Measurements from ENCODE around the gene TTL. TPM values are rescaled to one million over a fixed set of nuclear protein-coding genes. Genes with fewer than 3 reads are reported as not detected.

The TTL gene
- total RNA-seq, 1 experiment from 2014 or later, result 58.9 TPM

GRCh38 chr2:112465382-112465781, 16.6 kb upstream of the TTL start:
- Histone ChIP-seq H3K14ac (ENCODE audit: insufficient read depth, low read length) (no peak overlapping the region), H3K23me2 (ENCODE audit: insufficient read length, low read depth, low read length, poor library complexity, severe bottlenecking) (no peaks in the 10 kb centered on the region), H3K4me1 (ENCODE audit: insufficient read depth, low read length) (no peaks in the 10 kb centered on the region), H4K8ac (replicated peaks; ENCODE audit: insufficient read length, low read depth, low read length) (no peak overlapping the region), H2BK20ac (ENCODE audit: low read depth, low read length, poor library complexity, severe bottlenecking) (no peak overlapping the region), H2BK120ac (ENCODE audit: low read depth, low read length, poor library complexity, severe bottlenecking) (no peak overlapping the region), H3K27me3 (ENCODE audit: insufficient read depth, low read length) (no peaks in the 10 kb centered on the region), H3K18ac (ENCODE audit: insufficient read length, low read depth, low read length) (no peak overlapping the region), H3K9ac (ENCODE audit: extremely low read depth, insufficient read length, low read length) (no peak overlapping the region), H4K91ac (ENCODE audit: insufficient read length, low read depth, low read length) (no peak overlapping the region), H3K4me2 (ENCODE audit: insufficient read depth, insufficient read length, low read length) (no peak overlapping the region), H3K79me2 (ENCODE audit: insufficient read depth, low read length) (no peaks in the 10 kb centered on the region), H2AFZ (ENCODE audit: low read length) (no peak overlapping the region), H3K27ac (ENCODE audit: insufficient read length, low read depth, low read length) (no peak overlapping the region), H2BK5ac (ENCODE audit: insufficient read length, low read length) (no peak overlapping the region), H4K5ac (ENCODE audit: insufficient read length, low read depth, low read length) (no peak overlapping the region), H3K56ac (ENCODE audit: insufficient read length, low read depth, low read length) (no peak overlapping the region), H3K79me1 (ENCODE audit: insufficient read depth, low read depth, low read length, poor library complexity, severe bottlenecking) (no peaks in the 10 kb centered on the region), H2AK5ac (ENCODE audit: insufficient read length, low read length) (no peak overlapping the region), H3K4ac (ENCODE audit: low read depth, low read length) (no peak overlapping the region), H2BK12ac (ENCODE audit: insufficient read length, low read depth, low read length) (no peak overlapping the region), H3K9me3 (ENCODE audit: control insufficient read depth, low read depth, low read length) (no peaks in the 10 kb centered on the region), H2BK15ac (ENCODE audit: low read depth, low read length) (no peak overlapping the region), H4K20me1 (ENCODE audit: control insufficient read depth, insufficient read depth, insufficient read length) (no peaks in the 10 kb centered on the region), H3K23ac (ENCODE audit: insufficient read length, low read depth, low read length) (no peak overlapping the region), H3T11ph (ENCODE audit: low read length) (no peak overlapping the region)
- no peaks in the 10 kb centered on the region for H3K4me1 Mint-ChIP-seq
- no peak for DNase-seq
- H3K27me3 Mint-ChIP-seq (ENCODE audit: low read depth), result peaks cover 5% of the 10 kb centered on the region; the same call in 1 of the 2 replicates
- no peak overlapping the region for H3K4me3 Mint-ChIP-seq
- peak; percentile 55 for TF ChIP-seq CTCF (conservative IDR thresholded peaks at IDR 0.05)
- H3K36me3 Mint-ChIP-seq (ENCODE audit: insufficient read depth in 1 of 3, low read depth in 3 of 3), result no peaks in the 10 kb centered on the region
- no peak overlapping the region for H3K27ac Mint-ChIP-seq
- no CpG with 5 or more reads among the region's 3 CpGs for WGBS (ENCODE audit: extremely low coverage, insufficient read length, low lambda C conversion rate)
- no peaks in the 10 kb centered on the region; a peak in 1 of 5 replicates for H3K9me3 Mint-ChIP-seq

Data from H9 (cell line).